DMS 273 (cell line): ENCODE data around the gene SYTL1.
"Not testable (repeated sequence)": the region's sequence is repeated elsewhere in the genome, so short reads cannot be mapped to it uniquely, and the experiment has no call there.

Source experiments
- DNase-seq: peaks from one replicate; lab custom pipeline; 2025; ENCODE audit not compliant: unreplicated experiment; lab: John Stamatoyannopoulos, UW

SYTL1 gene

DNA sequence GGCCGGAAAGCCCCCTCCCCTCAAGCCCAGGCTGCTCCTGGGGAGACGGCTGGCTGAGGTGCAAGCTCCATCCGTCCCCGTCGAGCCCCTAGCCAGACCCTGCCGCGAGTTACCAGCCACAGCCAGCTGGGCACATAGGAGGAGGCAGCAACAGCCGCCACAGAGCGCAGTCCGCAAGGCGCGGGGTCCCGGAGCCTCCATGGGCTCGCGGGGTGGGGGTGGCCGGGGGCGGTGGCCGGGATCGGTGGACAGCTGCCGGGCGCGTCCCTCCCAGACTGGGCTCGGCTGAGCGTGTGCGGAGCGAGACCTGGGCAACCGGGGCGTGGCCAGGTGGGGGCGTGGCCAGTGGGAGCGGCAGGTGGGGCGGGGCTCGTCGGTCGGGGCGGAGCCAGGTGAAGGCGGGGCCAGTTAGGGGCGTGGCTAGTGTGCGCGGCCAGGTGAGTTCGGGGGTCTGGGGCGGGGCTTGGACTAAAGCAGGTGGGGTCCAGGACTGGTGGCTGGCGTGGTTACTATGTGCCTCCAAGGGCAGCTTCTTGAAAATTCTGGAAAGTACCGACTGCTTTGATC, 41.3 kb downstream of the SYTL1 start, which contains the start of gene CD164L2:
CD164L2 (minus strand) TSS at position 295 of the 567 bp plus-strand sequence; CDS start at position 201, 94 bp downstream.
- DNase-seq: no peak

DNA sequence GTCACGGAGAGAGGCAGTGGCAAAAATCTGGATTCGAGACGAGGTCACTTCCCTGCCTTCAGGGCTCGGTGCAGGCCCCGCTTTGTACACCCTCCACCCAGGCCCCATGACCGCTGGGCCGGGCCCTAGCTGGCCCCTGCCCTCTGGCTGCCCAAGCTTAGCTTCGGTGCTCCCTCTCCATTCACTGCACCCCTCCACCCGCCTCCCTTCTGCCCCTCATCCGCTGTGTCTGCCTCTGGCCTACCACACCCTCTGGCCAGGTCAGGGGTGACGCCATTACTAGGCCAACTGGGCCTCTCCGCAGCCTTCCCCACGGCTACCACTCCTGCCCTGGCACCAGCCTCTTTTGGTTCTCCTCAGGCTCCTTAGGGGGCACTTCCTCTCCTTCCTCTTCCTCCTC, 41.8 kb downstream of the SYTL1 start:
- no peak for DNase-seq

DNA sequence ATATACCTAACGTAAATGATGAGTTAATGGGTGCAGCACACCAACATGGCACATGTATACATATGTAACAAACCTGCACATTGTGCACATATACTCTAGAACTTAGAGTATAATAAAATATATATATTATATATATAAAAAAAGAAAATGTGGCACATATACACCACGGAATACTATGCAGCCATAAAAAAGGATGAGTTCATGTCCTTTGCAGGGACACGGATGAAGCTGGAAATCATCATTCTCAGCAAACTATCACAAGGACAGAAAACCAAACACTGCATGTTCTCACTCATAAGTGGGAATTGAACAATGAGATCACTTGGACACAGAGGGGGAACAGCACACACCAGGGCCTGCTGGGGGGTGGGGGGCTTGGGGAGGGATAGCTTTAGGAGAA, 43.0 kb downstream of the SYTL1 start:
- DNase-seq: not testable (repeated sequence)

DNA sequence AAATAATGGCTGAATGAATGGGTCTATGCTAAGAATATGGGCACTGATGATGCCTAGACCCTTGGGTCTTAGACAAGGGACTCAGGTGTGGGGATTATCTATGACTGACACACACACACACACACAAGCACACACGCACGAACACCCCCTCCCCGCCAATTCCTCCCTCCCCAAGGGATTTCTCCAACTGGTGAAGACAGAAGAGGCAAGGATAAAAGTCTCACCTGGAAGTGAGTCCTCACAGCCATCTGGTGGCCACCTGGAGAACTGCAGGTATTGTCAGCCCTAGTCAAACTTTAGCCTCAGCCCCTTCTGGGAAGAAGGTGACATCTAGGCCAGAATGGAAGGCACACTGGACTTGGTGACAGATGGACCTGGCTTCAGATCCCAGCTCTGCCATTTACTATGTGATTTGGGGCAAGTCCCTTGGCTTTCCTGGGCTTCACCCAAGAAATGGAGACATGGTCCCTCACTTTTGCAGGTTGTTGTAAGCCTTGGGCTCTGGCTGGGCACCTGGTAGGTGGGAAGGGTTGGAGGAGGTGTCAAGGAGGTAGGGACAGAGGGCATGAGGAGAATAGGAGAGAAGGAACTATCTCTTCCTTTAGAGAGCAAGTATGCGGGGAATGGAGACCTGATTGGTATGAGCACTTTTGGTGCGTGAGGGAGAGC, 46.6 kb downstream of the SYTL1 start:
- DNase-seq: peak; percentile 80

DNA sequence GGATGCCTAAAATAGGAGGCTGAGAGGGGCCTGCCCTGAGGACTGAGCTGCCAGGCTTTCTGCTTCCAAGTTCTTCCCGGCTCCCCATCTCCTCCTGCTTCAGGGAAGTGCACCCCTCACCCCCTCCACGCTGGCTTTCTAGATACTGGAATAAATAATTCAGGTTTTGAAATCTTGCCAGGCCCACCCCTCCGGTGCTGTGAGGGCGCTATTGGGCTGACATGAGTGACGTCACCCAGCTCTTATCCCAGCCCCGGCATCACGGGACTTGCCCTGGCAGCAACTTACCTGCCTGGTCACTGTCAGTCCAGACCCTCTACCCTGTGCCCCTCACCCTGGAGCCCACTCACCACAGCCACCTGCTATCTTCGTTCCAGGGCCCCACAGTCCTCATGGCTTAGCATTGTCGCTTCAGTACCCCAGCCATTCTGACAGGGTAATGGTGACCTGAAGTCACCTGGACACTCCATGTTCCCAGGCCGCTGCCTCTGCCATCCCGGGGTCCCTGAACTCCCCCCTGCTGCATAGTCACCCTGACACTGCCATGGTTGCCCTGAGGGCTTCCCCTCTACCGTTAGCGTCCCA, 49.8 kb downstream of the SYTL1 start:
- DNase-seq: peak; percentile 90

DNA sequence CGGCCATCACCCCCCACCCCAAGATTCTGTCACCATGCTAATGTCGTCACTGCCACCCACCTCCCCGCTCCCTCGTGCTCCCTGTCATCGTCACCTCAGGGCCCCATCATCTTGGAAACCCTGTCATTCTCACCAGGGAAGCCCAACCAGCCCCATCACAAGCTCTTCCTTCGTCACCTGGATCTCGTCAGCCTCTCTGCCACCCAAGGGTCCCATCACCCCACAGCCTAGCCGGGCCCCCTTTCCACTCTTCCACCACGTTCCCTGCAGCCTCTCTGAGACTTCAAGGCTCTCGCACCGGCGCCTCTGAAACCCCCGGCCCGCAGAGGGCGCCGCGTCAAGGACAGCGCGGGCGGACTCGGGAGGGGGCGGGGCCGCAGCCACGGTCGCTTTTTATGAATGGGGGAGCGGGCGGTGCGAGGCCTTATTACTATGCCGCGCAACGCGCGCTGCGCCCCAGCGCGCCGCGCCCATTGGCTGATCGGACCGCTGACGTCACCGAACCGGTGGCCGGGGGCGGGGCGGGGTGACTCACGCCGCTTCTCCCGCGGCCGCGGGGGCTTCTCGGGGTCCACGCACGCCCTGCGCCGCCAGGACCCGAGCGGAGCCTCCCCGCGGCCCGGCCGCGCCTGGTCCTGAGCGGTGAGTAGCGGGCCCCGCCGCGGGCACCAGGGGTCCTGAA, 50.4 kb downstream of the SYTL1 start, which contains the start of gene GPR3:
GPR3 (plus strand) TSS at position 527 of the 682 bp plus-strand sequence. CDS start 1,177 bp downstream, outside the sequence.
- DNase-seq: peak; percentile 97

DNA sequence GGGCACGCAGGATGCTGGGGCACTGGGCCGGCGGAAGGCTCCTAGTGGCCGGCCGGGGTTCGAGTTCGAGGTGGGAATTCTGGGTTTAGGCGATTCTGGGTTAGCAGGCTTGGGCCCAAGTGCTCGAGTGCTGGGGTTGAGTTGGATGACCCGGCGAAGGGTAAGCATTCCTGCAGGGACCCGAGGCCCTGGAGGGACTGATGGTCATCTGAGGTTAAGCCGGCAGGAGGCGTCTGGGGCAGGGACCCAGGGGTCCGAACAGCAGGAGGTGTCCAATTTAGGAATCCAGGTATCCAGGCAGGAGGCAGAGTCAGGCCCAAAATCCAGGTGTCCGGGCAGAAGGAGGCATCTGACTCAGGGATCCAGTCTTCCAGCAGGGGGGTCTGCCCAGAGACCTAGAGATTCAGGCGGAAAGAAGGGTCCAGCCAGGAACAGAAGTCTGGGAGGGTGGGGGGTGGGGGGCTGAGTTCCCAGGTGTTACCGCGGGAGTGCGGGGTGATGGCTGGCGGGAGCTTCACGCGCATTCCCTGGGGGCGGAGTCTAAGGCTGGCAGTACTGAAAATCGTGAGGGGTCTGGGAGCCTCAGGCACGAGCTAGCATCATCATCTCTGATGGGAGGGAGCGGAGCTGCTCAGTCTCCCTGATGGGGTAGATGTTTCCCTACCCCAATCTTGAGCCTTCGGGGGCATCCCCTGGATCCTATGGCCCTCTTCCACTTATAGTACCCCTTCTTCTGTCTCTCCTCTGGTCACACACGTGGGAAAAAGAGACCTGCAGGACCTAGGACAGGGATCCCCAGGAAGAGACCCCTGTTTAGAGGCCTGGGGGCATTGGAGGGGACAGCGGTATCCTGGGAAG, 51.2 kb downstream of the SYTL1 start:
- DNase-seq: no peak

DNA sequence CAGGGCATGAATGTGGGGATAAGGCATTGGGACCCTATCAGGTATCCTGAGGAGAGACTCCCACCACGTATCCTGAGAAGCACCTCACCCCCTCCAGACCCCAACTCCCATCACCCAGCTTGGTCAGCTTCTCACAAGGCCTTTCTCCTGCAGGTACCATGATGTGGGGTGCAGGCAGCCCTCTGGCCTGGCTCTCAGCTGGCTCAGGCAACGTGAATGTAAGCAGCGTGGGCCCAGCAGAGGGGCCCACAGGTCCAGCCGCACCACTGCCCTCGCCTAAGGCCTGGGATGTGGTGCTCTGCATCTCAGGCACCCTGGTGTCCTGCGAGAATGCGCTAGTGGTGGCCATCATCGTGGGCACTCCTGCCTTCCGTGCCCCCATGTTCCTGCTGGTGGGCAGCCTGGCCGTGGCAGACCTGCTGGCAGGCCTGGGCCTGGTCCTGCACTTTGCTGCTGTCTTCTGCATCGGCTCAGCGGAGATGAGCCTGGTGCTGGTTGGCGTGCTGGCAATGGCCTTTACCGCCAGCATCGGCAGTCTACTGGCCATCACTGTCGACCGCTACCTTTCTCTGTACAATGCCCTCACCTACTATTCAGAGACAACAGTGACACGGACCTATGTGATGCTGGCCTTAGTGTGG, 51.9 kb downstream of the SYTL1 start:
- no peak for DNase-seq

DNA sequence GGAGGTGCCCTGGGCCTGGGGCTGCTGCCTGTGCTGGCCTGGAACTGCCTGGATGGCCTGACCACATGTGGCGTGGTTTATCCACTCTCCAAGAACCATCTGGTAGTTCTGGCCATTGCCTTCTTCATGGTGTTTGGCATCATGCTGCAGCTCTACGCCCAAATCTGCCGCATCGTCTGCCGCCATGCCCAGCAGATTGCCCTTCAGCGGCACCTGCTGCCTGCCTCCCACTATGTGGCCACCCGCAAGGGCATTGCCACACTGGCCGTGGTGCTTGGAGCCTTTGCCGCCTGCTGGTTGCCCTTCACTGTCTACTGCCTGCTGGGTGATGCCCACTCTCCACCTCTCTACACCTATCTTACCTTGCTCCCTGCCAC, 52.4 kb downstream of the SYTL1 start:
- no peak for DNase-seq

DNA sequence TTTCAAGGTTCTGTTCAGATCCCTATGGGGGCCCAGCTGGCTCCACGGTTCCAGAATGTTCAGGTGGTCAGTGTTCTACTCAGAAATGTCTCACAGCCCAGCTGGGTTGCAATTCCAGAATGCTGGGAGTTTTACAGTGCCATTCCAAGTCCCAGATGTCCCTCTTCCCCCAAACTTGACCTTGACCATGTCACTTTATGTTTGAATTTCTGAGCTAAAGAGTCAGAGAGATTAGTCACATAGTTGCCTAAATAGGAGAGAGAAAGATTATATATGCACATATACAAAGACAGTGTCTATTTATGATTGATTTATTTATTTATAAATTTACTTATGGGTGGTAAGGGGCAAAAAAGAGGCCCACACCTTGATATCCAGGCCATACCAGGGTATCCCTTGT, 53.1 kb downstream of the SYTL1 start:
- no peak for DNase-seq

DNA sequence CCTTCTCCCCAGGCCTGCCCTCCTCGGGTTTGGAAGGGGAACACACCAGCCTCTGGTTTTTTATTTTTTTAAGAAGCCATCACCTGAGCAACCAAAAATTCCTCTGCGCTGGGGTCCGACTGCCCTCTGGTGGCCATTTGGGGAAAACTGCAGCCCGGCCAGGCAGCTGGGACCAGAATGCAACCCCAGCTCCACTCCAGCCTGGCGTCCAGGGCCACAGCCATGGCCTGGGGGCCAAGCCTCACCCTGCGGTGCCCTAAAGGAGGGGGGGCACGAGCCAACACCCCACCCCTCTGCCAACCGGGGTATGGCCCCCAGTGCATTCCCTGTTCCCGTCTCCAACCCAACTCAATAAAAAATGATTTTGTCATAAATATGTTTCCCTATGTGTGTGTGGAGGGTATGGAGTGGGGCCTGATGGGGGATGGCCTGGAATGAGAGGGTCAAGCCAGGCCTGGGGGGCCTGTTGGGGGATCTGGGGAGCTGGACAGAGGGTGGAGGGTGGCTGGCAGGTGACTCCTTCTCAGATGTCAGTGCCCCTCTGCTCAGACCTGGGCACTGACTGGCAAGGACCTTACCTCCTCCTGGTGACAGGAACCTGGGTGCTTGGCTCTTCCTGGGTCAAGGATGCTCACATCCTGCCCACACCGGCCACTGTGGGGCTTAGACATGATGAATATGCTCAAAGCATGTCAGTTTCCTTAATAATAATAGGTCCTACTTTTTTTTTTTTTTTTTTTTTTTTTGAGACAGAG, 53.8 kb downstream of the SYTL1 start:
- peak; percentile 90 for DNase-seq

DNA sequence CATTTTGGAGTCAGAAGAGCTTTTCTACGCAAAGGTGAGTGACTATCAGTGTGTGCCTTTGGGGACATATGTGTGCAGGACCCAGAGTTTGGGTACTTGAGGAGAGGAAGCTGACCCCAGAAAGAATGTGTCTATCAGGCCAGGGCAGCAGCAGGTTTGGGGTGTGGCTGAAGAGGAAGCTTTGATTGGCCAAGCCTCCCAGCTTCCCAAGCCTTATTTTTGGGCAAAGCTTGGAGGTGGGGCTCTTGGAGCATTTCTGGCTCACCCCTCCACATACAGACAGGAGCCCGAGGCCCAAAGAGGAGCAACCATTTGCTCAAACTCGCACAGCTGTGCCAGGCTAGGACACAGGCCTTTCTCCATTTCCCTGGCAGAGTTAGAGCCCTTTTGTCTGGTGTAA, 55.3 kb downstream of the SYTL1 start:
- DNase-seq: peak; percentile 47

DNA sequence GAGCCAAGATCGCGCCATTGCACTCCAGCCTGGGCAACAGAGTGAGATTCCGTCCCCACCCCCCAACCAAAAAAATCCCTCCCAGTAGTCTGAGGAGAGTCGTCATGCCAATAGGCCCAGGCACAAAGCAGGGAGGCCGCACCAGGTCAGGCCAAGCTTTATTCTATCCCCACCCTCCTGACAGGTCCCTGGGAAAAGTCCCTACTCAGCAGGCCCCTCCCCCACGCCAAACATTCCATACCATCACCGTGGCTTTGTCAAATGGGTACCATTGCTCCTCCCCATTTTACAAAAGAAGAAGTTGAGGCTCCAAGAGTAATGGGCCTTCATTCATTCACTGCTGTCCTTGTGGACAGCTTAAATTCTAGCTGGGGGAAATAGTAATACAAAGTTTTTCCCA, 55.9 kb downstream of the SYTL1 start:
- no peak for DNase-seq

DNA sequence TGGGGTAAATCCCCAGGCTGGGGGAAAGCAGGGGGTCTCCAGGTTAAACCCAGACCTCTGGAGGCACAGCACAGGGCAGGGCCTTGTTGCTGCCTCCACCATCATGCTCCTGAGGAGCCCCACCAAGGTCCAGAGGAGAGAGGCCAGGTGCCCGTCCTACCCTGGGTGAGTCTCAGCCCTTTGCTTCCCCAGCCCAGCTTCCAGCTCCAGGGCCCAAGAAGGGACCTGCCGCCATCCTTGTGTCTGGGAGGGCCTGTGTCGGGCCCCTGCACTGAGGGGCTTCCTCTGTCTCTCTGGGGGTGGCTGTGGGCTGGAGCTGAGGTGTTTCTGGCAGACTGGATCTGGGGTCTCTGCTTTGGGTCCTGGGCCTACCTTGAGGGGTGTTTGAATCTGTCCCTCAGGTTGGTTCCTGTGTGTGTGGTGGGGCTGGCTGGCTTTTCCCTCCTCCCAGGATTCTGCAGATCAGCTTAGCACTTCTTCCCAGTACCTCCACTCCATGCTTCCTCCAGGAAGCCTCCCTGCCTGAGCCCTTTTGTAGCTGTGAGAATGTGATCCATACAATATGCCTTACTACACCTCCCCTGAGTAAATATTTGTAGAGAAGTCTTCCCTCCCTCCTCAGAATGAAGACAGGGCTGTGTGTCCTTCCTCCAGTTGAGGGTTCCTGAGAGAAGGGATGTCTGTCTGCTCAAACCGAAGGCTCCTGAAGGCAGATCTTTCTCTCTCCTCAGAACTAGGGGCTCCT, 56.8 kb downstream of the SYTL1 start:
- no peak for DNase-seq

DNA sequence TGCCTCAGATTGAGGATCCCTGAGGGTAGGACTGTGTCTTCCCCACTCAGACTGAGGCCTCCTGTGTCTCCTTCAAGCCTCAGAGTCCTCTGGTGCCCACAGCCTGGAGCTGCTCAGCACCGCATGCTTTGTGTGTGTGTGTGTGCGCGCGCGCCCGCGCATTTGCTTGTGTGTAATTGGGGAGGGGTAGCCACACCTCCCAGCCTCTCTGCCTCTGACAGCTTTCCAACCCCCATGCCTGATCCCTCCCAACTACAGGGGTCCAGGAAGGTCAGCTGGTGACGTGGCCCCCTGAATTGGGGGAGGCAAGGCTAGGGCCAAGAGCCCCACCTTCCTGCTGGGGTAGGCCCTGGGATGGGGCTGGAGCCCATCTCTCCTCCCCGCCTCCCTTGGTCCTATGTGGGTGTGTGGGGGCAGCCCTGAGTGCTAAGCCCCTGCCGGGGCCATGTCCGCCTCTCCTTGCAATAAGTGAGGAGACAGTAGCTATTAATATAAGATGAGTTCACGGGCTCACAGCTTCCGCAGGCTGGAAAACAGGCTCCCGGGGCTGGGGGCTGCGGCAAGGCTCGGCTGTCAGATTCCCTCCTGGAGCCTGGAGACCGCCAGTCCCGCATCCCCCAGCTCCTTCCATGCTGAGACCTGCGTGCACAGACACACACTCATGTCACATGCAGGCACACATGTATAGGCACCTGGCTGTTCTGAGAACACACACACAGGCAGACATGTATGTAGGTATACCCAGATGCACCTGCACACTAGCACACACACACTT, 57.6 kb downstream of the SYTL1 start:
- no peak for DNase-seq

DNA sequence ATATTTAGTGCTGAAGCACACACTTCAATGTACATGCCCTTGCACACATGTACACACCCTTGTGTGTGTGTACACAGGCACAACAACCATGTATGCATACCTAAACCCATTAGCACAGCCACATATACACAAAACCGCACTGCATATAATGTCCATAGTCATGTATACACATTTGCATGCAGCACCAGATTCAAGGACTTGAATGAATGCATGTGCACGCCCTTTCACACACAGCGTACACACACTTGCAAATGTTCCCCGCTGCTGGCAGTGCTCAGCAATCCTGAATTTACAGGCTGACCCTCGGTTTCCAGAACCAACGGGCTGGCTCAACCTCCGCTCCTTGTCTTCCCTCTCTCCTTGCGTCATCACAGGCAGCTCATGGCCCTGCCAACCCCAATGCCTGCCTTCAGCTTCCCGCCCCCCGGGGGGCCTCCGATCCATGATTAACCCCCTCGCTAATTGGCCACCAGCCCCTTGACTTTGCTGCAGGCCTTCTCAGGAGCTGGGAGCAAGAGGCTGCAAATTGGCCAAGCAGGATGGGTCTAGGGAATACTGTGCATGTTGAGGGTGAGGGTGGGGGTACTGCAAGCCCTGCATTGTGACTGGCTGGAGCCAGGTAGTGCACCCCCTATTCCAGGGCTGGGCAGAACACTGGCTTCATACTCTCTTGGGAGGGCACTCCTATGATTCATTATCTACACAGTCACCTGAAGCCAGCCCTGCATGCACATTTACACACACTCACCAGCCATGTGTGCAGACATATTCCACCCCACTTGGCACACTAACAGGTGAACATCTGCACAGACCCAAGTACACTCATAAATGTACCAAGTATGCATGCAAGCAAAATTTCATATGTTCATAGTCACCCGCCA, 58.5 kb downstream of the SYTL1 start:
- no peak for DNase-seq

DNA sequence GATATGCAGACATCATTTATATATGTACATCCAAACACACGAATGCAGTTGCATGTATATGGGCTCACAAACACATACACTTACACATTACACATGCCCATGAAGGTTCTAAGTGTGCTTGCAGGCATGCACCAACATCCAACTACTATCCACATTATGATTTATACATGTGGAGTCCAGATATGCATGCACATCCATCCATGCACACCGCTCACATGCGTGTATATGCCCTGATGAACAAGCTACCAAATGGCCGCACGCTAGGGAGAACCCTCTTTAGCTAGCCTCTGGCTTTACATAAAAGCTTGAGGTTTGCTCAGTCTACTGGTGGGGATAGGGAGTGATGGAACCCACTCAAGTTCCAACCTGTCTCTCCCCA, 59.1 kb downstream of the SYTL1 start:
- no peak for DNase-seq
